H1 (cell line): Measurements from ENCODE around the gene NNMT. TPM values are rescaled to one million over a fixed set of nuclear protein-coding genes. Genes with fewer than 3 reads are reported as not detected.

Source experiments
- CTCF ChIA-PET: fragments of 300-600 bp; sonication (Branson Sonifier 250); formaldehyde crosslinking; loops from one replicate; lab custom pipeline; 2021; ENCODE audit not compliant: partially characterized antibody; lab: Charles Lee
- POLR2A ChIA-PET: fragments of 300-600 bp; sonication (Branson Sonifier 250); formaldehyde crosslinking; loops from one replicate; lab custom pipeline; 2021; ENCODE audit warnings: inconsistent platforms; ENCODE audit not compliant: partially characterized antibody; lab: Charles Lee
- DNase-seq, 2 experiments: peaks; one replicate each; pipeline versions ENCODE4 v3.0.0 to v3.0.0-alpha.2; 2010 to 2022; ENCODE audit warnings: low spot score in 2 of 2, low read depth in 1 of 2, mixed read lengths in 1 of 2
- FAIRE-seq: peaks from 2 replicates; lab custom pipeline; 2011; peaks lifted over from hg19 to GRCh38; lab: Jason Lieb, UNC
- H2AFZ ChIP-seq: 2 replicates; pipeline ENCODE4 v1.8.1; 2012; ENCODE audit warnings: low read length, inconsistent platforms
- H2AK5ac ChIP-seq: 2 replicates; pipeline ENCODE4 v1.6.1; 2013; ENCODE audit warnings: low read depth, low read length
- H2BK120ac ChIP-seq: replicated peaks from 2 replicates; pipeline ENCODE3; 2013; ENCODE audit warnings: low read depth, low read length, inconsistent platforms
- H2BK12ac ChIP-seq: 2 replicates; pipeline ENCODE4 v1.6.1; 2013; ENCODE audit warnings: low read depth, low read length
- H2BK15ac ChIP-seq: 2 replicates; pipeline ENCODE4 v1.6.1; 2013; ENCODE audit warnings: low read length
- H2BK20ac ChIP-seq: 2 replicates; pipeline ENCODE4 v1.6.1; 2013; ENCODE audit warnings: low read length
- H2BK5ac ChIP-seq: 2 replicates; pipeline ENCODE4 v1.6.1; 2013; ENCODE audit warnings: low read depth, low read length
- H3K14ac ChIP-seq: 2 replicates; pipeline ENCODE4 v1.6.1; 2013; ENCODE audit warnings: inconsistent platforms; ENCODE audit not compliant: insufficient read length
- H3K18ac ChIP-seq: 2 replicates; pipeline ENCODE4 v1.6.1; 2013; ENCODE audit warnings: low read length; ENCODE audit errors: extremely low read depth
- H3K23ac ChIP-seq: 2 replicates; pipeline ENCODE4 v1.6.1; 2013; ENCODE audit warnings: inconsistent platforms; ENCODE audit not compliant: insufficient read length
- H3K23me2 ChIP-seq: 2 replicates; pipeline ENCODE4 v1.6.1; 2013; ENCODE audit warnings: low read depth, low read length
- H3K27ac ChIP-seq: 2 replicates; pipeline ENCODE4 v1.6.1; 2011; ENCODE audit warnings: low read depth, low read length, inconsistent platforms
- H3K27me3 ChIP-seq, 4 experiments: replicated peaks in 1 of 4; 1 replicate in 1 of 4; 2 replicates in 3 of 4; pipeline versions ENCODE4 v1.6.1 to v1.8.1; 2011 to 2013; ENCODE audit warnings: low read length in 3 of 4, mild to moderate bottlenecking in 3 of 4, inconsistent platforms in 2 of 4, mixed read lengths in 2 of 4, moderate library complexity in 1 of 4; ENCODE audit not compliant: control insufficient read depth in 3 of 4, insufficient read depth in 3 of 4; ENCODE audit errors: extremely low read depth in 1 of 4
- H3K36me3 ChIP-seq, 4 experiments: 2 replicates each; pipeline versions ENCODE4 v1.6.1 to v1.8.1; 2011 to 2013; ENCODE audit warnings: mild to moderate bottlenecking in 4 of 4, low read length in 3 of 4, moderate library complexity in 2 of 4, control low read depth in 1 of 4, inconsistent platforms in 1 of 4; ENCODE audit not compliant: insufficient read depth in 4 of 4, control insufficient read depth in 2 of 4
- H3K4ac ChIP-seq: replicated peaks from 2 replicates; pipeline ENCODE3; 2013; ENCODE audit warnings: low read length, low read depth, mixed read lengths, inconsistent platforms; ENCODE audit not compliant: insufficient read length
- H3K4me1 ChIP-seq, 4 experiments: replicated peaks in 1 of 4; 1 replicate in 1 of 4; 2 replicates in 3 of 4; pipeline versions ENCODE4 v1.6.1 to v1.8.1; 2011 to 2013; ENCODE audit warnings: low read length in 3 of 4, inconsistent platforms in 2 of 4, mixed read lengths in 1 of 4; ENCODE audit not compliant: insufficient read depth in 4 of 4, control insufficient read depth in 3 of 4
- H3K4me2 ChIP-seq, 2 experiments: 2 replicates each; pipeline versions ENCODE4 v1.6.1 to v1.8.1; 2011 to 2013; ENCODE audit warnings: low read depth in 2 of 2, low read length in 2 of 2, control low read depth in 1 of 2, inconsistent platforms in 1 of 2, mild to moderate bottlenecking in 1 of 2; ENCODE audit not compliant: insufficient read depth in 1 of 2
- H3K4me3 ChIP-seq, 4 experiments: fragments of 200-600, 300-600 bp in 1 of 4; sonication (generic), shearing (Covaris generic), sonication (Bioruptor Twin) in 1 of 4; 2 replicates each; pipeline versions ENCODE4 v1.5.1 to v1.8.1; 2011 to 2016; ENCODE audit warnings: low read length in 4 of 4, low read depth in 3 of 4, control low read depth in 2 of 4, inconsistent platforms in 2 of 4, mild to moderate bottlenecking in 2 of 4, mixed read lengths in 1 of 4, moderate library complexity in 1 of 4; ENCODE audit not compliant: insufficient read depth in 2 of 4; ENCODE audit errors: extremely low read depth in 1 of 4
- H3K56ac ChIP-seq: replicated peaks from 2 replicates; pipeline ENCODE3; 2013; ENCODE audit warnings: low read depth, mild to moderate bottlenecking, mixed read lengths, low read length, inconsistent platforms; ENCODE audit not compliant: insufficient read length
- H3K79me1 ChIP-seq: 2 replicates; pipeline ENCODE4 v1.6.1; 2013; ENCODE audit warnings: low read depth, low read length, control low read depth
- H3K79me2 ChIP-seq, 2 experiments: 2 replicates each; pipeline versions ENCODE4 v1.6.1 to v1.8.1; 2012 to 2013; ENCODE audit warnings: low read length in 2 of 2, mild to moderate bottlenecking in 2 of 2, inconsistent platforms in 1 of 2; ENCODE audit not compliant: insufficient read depth in 2 of 2, control insufficient read depth in 1 of 2
- H3K9ac ChIP-seq, 4 experiments: replicated peaks in 1 of 4; 1 replicate in 1 of 4; 2 replicates in 3 of 4; pipeline versions ENCODE4 v1.6.1 to v1.8.1; 2011 to 2013; ENCODE audit warnings: low read depth in 3 of 4, low read length in 3 of 4, control low read depth in 2 of 4, mild to moderate bottlenecking in 2 of 4, moderate library complexity in 2 of 4, inconsistent platforms in 1 of 4; ENCODE audit errors: extremely low read depth in 1 of 4
- H3K9me3 ChIP-seq, 2 experiments: 2 replicates each; pipeline versions ENCODE4 v1.6.1 to v1.8.1; 2012 to 2013; ENCODE audit warnings: mild to moderate bottlenecking in 2 of 2, moderate library complexity in 2 of 2, control low read depth in 1 of 2, inconsistent platforms in 1 of 2, low read depth in 1 of 2, low read length in 1 of 2, mixed read lengths in 1 of 2; ENCODE audit not compliant: insufficient read depth in 2 of 2
- H4K20me1 ChIP-seq, 2 experiments: replicated peaks in 1 of 2; 2 replicates each; pipeline versions ENCODE3 to v1.8.1; 2011 to 2013; ENCODE audit warnings: inconsistent platforms in 2 of 2, low read length in 2 of 2, mild to moderate bottlenecking in 1 of 2; ENCODE audit not compliant: insufficient read depth in 2 of 2, control insufficient read depth in 1 of 2
- H4K5ac ChIP-seq: 2 replicates; pipeline ENCODE4 v1.6.1; 2013; ENCODE audit warnings: low read length, low read depth, mixed read lengths, inconsistent platforms; ENCODE audit not compliant: insufficient read length
- H4K8ac ChIP-seq: 2 replicates; pipeline ENCODE4 v1.8.0; 2013; ENCODE audit warnings: mild to moderate bottlenecking, moderate library complexity, low read length, inconsistent platforms; ENCODE audit not compliant: insufficient read depth; ENCODE audit errors: extremely low read depth
- H4K91ac ChIP-seq: replicated peaks from 2 replicates; pipeline ENCODE3; 2013; ENCODE audit warnings: low read length, mixed read lengths, inconsistent platforms; ENCODE audit not compliant: insufficient read length
- ATF3 ChIP-seq: IDR thresholded peaks from 2 replicates; pipeline ENCODE4 v1.6.1; 2011; ENCODE audit warnings: low read depth, mild to moderate bottlenecking, low read length; ENCODE audit not compliant: insufficient read depth
- WGBS, 2 experiments: shearing (Covaris generic) in 1 of 2; methylation state at CpG; one replicate each; pipeline versions ENCODE4 v1.1.6 to v1.1.7; 2013 to 2015; ENCODE audit warnings: low lambda C conversion rate in 2 of 2, mixed read lengths in 2 of 2, inconsistent platforms in 1 of 2, low coverage in 1 of 2, missing lambda C conversion rate in 1 of 2; ENCODE audit not compliant: insufficient replicate concordance in 2 of 2, insufficient coverage in 1 of 2, insufficient read length in 1 of 2; ENCODE audit errors: extremely low coverage in 1 of 2, missing lambda C conversion rate in 1 of 2; 5-methylcytosine and 5-hydroxymethylcytosine counted together
- polyA plus RNA-seq, 7 experiments: library from polyadenylated mRNA; depleted of rRNA in 3 of 7; stranded (reverse) in 5 of 7; unstranded in 2 of 7; fragments of >200 nt in 5 of 7; fragments of 200-250 nt in 2 of 7; gene quantifications; 1 replicate in 5 of 7; 2 replicates in 1 of 7; 4 replicates in 1 of 7; pipeline versions ENCODE4 v1.2.1 to v1.2.3, GENCODE V29; 2011 to 2013; ENCODE audit warnings: missing spikeins in 2 of 7, mixed read lengths in 2 of 7
- total RNA-seq: library from RNA; stranded (reverse); fragmentation: NEBNext Ultra II Directional; extraction: Animal tissue kit (Norgen Biotek cat#: 25700); gene quantifications from 2 replicates; pipeline ENCODE4 v1.2.1, GENCODE V29; 2021

The NNMT gene
- total and polyA plus RNA-seq, 2 of the 8 experiments (the other 6 are each of a cell fraction or from before 2014, with no cell fraction given): not detected

- no peak overlapping the region for H3K27ac ChIP-seq
- DNase-seq (no peak), FAIRE-seq (no peak)
- no peak overlapping the region for H2BK15ac ChIP-seq
- no peaks in the 10 kb centered on the region for H4K20me1 ChIP-seq
- H3K4me1 ChIP-seq: no peaks in the 10 kb centered on the region
- 91% methylated on average over 3 of the region's 3 CpGs; no CpG with 5 or more reads in 1 of the 2 experiments for WGBS, 2 experiments
- H3K79me2 ChIP-seq: no peaks in the 10 kb centered on the region
- CTCF ChIA-PET: no interaction called here
- H4K91ac ChIP-seq: no peak overlapping the region
- no peaks in the 10 kb centered on the region for H3K9me3 ChIP-seq
- no peaks in the 10 kb centered on the region for H3K23me2 ChIP-seq
- H3K4me3 ChIP-seq: no peak overlapping the region
- no peak overlapping the region for H3K9ac ChIP-seq
- no peak overlapping the region for H4K5ac ChIP-seq
- H2AK5ac ChIP-seq: no peak overlapping the region
- no peak overlapping the region for H3K23ac ChIP-seq
- no peak overlapping the region for H4K8ac ChIP-seq
- H2BK120ac ChIP-seq: no peak overlapping the region
- no peak overlapping the region for H2BK5ac ChIP-seq
- no peaks in the 10 kb centered on the region for H3K27me3 ChIP-seq
- no peak overlapping the region for H3K56ac ChIP-seq
- POLR2A ChIA-PET: no interaction called here
- no peak overlapping the region for H3K4ac ChIP-seq
- no peak overlapping the region for H3K4me2 ChIP-seq
- TF ChIP-seq ATF3: no peak
- peak overlapping the region; percentile 86; the same call in 1 of the 2 replicates for H2AFZ ChIP-seq
- H3K79me1 ChIP-seq: no peaks in the 10 kb centered on the region
- H2BK12ac ChIP-seq: no peak overlapping the region
- H3K18ac ChIP-seq: no peak overlapping the region
- no peak overlapping the region for H2BK20ac ChIP-seq
- no peaks in the 10 kb centered on the region for H3K36me3 ChIP-seq
- H3K14ac ChIP-seq: no peak overlapping the region
Observed at GRCh38 chr11:114286229-114286628, 10.0 kb upstream of the NNMT start.
